Measurements from ENCODE around the gene CDH15.
"Not testable (repeated sequence)": the region's sequence is repeated elsewhere in the genome, so short reads cannot be mapped to it uniquely, and the experiment has no call there.

Gene CDH15

DNA sequence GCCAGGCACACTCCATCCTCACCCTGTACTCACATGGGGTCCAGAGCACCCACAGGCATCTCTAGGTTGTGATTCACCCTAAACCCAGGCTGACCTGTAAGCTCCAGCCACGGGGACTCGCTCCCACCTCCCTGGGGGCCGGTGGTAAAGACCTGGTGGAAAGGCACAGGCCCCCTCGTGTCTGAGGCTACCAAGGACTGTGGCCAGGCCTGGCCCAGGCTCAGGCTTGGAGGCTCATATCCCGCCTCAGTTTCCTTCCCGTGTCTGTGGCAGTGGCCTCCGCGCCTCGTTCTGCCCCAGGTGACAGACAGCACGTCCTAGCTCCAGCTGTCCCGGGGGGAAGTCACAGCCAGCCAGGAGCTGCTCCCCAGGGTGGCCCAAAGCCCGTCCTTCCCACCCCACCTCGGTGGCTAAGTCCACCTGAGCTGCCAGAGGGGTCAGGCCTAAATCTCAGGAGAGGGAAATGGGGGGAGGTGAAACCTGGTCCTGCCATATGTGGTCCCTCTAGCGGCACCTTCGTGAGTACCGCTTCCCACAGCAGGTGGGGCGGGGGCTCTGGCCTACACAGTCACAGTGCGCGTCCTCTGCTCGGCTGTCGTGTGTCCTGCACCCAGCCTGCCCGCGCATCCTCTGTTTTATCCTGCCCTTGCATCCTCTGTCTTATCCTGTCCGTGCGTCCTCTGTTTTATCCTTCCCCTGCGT lies 12.6 kb downstream of the CDH15 start:
- DNase-seq, result no peak
- intact Hi-C loops (cut with DNase I), result no loop called here

- intact Hi-C loops (cut with DNase I), result no loop called here
- no peak for DNase-seq
These were observed 13.1 kb downstream of the CDH15 start for GRCh38 chr16:89184677-89184932.

DNA sequence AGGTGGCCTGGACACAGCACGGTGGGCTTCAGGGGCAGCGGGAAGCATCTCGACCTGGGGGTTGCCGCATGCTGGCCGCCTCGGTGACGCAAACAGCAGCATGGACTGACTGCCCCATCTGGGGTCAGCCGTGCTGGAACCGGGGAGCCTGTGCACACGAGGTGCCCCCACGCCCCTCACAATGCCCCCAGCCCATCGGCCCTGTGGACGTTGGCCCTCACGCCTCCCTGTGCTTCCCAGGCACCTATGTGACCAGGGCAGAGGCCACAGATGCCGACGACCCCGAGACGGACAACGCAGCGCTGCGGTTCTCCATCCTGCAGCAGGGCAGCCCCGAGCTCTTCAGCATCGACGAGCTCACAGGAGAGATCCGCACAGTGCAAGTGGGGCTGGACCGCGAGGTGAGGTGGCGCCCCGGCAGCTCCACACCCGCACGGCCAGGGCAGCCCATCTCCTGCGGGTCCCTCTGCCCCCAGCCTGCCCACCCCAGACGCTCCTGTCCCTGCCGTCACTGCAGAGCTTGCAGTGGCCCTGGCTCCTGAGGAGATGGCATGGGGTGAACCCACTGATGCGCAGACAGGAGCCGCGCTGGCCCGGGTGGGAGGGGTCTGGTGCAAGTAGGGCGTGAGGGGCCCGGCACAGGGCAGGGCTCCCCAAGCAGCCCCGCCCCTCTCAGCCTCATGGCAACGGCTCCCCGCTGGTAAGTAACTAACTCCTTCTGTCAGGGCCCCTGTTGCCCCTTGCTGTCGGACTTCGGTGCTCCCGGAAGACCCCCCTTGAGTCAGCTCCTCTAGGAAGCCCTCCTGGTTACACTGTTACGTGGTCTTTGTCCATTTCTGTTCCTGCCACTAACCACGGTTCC lies 13.6 kb downstream of the CDH15 start:
- intact Hi-C loops (cut with DNase I), result no loop called here
- DNase-seq, result no peak

DNA sequence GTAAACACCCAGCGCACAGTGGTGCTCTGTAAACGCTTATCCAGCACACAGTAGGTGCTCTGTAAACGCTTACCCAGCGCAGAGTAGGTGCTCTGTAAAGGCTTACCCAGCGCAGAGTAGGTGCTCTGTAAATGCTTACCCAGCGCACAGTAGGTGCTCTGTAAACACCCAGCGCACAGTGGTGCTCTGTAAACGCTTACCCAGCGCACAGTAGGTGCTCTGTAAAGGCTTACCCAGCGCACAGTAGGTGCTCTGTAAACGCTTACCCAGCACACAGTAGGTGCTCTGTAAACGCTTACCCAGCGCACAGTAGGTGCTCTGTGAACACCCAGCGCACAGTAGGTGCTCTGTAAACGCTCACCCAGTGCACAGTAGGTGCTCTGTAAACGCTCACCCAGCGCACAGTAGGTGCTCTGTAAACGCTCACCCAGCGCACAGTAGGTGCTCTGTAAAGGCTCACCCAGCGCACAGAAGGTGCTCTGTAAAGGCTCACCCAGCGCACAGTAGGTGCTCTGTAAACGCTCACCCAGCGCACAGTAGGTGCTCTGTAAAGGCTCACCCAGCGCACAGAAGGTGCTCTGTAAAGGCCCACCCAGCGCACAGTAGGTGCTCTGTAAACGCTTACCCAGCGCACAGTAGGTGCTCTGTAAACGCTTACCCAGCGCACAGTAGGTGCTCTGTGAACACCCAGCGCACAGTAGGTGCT lies 14.5 kb downstream of the CDH15 start:
- DNase-seq; intact Hi-C loops (cut with DNase I): not testable (repeated sequence)

GRCh38 chr16:89186593-89187031 lies 15.1 kb downstream of the CDH15 start:
- intact Hi-C loops (cut with DNase I); DNase-seq: not testable (repeated sequence)

GRCh38 chr16:89187032-89187769 lies 15.7 kb downstream of the CDH15 start:
- DNase-seq, result no peak

DNA sequence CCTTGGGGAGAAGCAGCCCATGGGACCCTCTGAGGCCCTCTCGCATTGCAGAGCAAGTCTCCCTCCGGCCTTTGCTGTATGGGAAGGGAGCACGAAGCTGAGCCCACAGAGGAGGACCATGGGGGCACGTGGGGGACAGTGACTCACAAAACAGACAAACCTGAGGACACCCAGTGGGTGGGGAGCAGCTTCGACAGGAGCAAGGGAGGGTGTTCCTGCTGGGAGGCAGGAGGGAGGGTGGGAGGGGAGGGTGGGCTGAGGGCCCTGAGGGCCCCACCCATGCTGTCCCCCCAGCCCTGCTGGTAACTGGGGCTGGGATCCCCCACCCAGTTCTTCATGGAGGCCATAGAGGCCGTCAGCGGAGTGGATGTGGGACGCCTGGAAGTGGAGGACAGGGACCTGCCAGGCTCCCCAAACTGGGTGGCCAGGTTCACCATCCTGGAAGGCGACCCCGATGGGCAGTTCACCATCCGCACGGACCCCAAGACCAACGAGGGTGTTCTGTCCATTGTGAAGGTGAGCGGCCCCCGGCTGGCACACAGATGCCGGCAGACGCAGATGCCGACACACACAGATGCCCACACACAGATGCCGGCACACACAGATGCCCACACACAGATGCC lies 16.3 kb downstream of the CDH15 start:
- intact Hi-C loops (cut with DNase I), result no loop called here
- DNase-seq, result no peak

More at GRCh38 chr16:89187032-89187769, 15.7 kb downstream of the CDH15 start:
- intact Hi-C loops (cut with DNase I), result no loop called here

DNA sequence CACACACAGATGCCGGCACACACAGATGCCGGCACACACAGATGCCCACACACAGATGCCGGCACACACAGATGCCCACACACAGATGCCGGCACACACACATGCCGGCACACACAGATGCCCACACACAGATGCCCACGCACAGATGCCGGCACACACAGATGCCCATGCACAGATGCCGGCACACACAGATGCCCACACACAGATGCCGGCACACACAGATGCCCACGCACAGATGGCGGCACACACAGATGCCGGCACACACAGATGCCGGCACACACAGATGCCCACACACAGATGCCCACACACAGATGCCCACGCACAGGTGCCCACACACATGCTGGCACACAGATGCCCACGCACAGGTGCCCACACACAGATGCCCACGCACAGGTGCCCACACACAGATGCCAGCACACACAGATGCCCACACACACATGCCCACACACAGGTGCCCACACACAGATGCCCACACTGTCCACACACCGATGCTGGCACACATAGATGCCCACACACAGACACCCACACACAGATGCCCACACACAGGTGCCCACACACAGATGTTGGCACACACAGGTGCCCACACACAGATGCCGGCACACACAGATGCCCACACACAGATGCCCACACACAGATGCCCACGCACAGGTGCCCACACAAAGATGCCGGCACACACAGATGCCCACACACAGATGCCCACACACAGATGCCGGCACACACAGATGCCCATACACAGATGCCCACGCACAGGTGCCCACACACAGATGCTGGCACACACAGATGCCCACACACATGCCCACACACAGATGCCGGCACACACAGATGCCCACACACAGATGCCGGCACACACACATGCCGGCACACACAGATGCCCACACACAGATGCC lies 17.2 kb downstream of the CDH15 start:
- DNase-seq; intact Hi-C loops (cut with DNase I): not testable (repeated sequence)

GRCh38 chr16:89189358-89190025 lies 17.9 kb downstream of the CDH15 start:
- intact Hi-C loops (cut with DNase I), result no loop called here
- peak in 3 of 10 donors; percentile 2 to 63 (median 33) for DNase-seq

- intact Hi-C loops (cut with DNase I), result no loop called here
- peak in 2 of 10 donors; percentile 64 to 77 for DNase-seq
These were observed 18.8 kb downstream of the CDH15 start for GRCh38 chr16:89190150-89190958.

DNA sequence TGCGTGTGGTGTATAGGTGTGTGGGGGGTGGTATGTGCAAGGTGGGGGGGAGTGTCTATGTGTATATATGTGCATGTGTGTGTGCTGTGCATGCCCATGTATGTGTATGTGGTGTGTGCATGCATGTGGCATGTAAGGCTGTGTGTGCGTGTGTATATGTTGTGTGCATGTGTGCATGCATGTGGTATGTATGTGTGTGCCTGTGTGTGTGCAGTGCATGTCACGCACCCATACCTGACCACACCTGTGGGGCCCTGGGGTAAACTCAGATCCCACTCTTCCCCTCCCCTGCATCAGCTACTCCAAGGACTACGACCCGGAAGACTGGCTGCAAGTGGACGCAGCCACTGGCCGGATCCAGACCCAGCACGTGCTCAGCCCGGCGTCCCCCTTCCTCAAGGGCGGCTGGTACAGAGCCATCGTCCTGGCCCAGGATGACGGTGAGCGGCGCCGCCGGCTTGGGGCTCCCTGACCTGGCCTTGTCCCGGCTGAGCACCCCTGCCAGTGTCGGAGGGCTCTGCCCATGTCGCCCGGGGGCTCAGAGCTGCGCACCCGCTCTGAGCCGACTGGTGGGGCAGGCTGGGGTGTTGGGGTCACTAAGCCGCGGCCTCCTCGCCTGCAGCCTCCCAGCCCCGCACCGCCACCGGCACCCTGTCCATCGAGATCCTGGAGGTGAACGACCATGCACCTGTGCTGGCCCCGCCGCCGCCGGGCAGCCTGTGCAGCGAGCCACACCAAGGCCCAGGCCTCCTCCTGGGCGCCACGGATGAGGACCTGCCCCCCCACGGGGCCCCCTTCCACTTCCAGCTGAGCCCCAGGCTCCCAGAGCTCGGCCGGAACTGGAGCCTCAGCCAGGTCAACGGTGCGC lies 19.7 kb downstream of the CDH15 start:
- intact Hi-C loops (cut with DNase I), result no loop called here
- DNase-seq, result peak in 2 of 10 donors; percentile 65 to 75

DNA sequence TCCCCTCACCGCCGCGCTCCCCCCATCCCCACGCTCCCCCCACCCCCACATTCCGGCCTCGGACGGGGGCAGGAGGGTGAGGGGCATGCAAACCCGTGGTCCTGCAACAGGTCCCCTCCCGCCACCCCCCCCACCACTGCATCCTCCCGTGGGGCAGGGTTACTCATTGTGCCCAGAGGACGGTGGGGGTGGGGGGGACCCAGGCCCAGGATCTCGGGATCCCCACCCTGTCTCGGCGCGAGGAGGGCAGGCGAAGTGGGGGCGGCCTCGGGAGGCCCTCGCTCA lies 20.3 kb downstream of the CDH15 start:
- DNase-seq, result no peak
- intact Hi-C loops (cut with DNase I), result no loop called here

DNA sequence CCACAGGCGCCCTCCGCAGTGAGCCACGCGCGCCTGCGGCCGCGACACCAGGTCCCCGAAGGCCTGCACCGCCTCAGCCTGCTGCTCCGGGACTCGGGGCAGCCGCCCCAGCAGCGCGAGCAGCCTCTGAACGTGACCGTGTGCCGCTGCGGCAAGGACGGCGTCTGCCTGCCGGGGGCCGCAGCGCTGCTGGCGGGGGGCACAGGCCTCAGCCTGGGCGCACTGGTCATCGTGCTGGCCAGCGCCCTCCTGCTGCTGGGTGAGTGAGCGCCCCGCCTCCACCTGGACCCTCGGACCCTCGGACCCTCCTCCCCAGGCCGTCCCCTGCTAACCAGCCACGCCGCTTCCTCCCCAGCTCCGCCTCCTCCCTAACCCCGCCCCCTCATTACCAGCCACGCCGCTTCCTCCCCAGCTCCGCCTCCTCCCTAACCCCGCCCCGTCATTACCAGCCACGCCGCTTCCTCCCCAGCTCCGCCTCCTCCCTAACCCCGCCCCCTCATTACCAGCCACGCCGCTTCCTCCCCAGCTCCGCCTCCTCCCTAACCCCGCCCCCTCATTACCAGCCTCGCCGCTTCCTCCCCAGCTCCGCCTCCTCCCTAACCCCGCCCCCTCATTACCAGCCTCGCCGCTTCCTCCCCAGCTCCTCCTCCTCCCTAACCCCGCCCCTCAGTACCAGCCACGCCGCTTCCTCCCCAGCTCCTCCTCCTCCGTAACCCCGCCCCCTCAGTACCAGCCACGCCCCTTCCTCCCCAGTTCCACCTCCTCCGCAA lies 20.8 kb downstream of the CDH15 start:
- peak in 2 of 10 donors; percentile 73 to 75 for DNase-seq
- intact Hi-C loops (cut with DNase I), result not testable (repeated sequence)

DNA sequence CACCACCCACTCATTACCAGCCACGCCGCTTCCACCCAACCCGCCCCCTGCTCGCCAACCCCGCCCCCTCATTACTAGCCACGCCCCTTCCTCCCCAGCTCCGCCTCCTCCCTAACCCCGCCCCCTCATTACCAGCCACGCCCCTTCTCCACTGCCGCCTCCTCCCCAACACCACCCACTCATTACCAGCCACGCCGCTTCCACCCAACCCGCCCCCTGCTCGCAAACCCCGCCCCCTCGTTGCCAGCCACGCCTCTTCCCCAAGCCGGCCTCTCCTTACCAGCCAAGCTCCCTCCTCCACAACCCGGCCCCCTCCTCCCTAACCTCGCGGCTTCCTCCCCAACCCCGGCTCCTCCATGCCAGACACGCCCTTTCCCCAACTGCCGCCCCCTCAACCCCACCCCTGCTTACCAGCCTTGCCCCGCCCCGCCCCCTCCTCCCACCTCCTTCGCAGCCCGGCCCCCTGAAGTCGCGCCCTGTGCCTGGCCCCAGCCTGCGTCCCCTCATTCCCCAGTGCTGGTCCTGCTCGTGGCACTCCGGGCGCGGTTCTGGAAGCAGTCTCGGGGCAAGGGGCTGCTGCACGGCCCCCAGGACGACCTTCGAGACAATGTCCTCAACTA lies 21.5 kb downstream of the CDH15 start:
- DNase-seq, result peak in 2 of 10 donors; percentile 33 to 56
- intact Hi-C loops (cut with DNase I), result no loop called here

- intact Hi-C loops (cut with DNase I), result no loop called here
- peak in 2 of 10 donors; percentile 68 to 77 for DNase-seq
These were observed 22.2 kb downstream of the CDH15 start for GRCh38 chr16:89193576-89194293.

Data from posterior cingulate gyrus (tissue), 11 donors.